Measurements from ENCODE around the gene SLC35E1.
A peak's percentile ranks its signal among the peaks of the same experiment; 100 is the strongest.

SLC35E1 gene

GRCh38 chr19:16542045-16542909, 29.9 kb downstream of the SLC35E1 start, which contains the start of gene CHERP:
Gene CHERP, minus strand, starts transcription at chr19:16542437. Its CDS starts 59 bp downstream, at chr19:16542378.
- TF ChIP-seq CTCF (IDR thresholded peaks at IDR 0.05; ENCODE audit: extremely low read depth, missing control alignments), result no peak
- DNase-seq (ENCODE audit: low spot score), result peak; percentile 98

- DNase-seq (ENCODE audit: low spot score), result no peak
- no peak for TF ChIP-seq CTCF (IDR thresholded peaks at IDR 0.05; ENCODE audit: extremely low read depth, missing control alignments)
Observed at GRCh38 chr19:16541526-16542044, 30.6 kb downstream of the SLC35E1 start.

- no peak for DNase-seq (ENCODE audit: low spot score)
- no peak for TF ChIP-seq CTCF (IDR thresholded peaks at IDR 0.05; ENCODE audit: extremely low read depth, missing control alignments)
Observed at GRCh38 chr19:16540948-16541347, 31.3 kb downstream of the SLC35E1 start.

DNA sequence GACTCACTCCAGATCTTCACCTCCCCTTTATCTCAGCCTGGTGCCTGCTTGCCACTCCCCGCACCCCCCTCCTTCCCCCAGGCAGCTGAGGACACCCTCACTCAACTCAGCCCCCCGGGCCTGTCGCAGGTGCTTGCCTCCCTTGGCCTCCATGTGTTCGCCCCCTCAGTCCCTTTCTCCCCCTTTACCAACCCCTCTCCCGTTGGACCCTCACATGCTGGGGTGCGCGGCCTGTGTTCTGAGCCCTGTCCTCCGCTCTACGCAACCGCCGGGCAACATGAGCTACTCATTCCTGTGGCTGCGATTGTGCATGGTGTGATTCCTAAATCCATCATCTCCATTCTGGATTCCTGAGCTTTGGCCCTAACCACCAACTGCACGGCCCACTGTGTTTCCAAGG, 35.1 kb downstream of the SLC35E1 start:
- no peak for TF ChIP-seq CTCF (IDR thresholded peaks at IDR 0.05; ENCODE audit: extremely low read depth, missing control alignments)
- DNase-seq (ENCODE audit: low spot score), result peak; percentile 19

DNA sequence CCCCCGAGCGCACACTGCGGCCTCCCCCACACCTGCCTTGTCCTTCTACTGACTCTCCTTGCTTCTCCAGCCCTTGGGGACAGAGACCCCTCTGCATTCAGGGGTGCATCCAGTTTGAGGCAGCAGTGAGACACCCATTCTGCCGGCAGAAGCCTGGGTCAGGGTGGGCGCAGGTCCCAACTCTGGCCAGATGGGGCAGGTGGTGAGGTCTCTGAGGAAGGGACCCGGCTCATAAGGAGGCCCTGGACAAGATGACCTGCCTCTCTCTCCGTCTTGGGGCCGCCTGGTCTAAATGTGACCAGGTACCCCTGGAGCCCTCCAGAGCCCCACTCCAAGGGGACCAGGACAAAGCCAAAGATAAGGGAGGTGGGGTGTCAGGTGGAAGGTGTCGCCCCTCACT, 36.1 kb downstream of the SLC35E1 start:
- no peak for TF ChIP-seq CTCF (IDR thresholded peaks at IDR 0.05; ENCODE audit: extremely low read depth, missing control alignments)
- peak; percentile 32 for DNase-seq (ENCODE audit: low spot score)

DNA sequence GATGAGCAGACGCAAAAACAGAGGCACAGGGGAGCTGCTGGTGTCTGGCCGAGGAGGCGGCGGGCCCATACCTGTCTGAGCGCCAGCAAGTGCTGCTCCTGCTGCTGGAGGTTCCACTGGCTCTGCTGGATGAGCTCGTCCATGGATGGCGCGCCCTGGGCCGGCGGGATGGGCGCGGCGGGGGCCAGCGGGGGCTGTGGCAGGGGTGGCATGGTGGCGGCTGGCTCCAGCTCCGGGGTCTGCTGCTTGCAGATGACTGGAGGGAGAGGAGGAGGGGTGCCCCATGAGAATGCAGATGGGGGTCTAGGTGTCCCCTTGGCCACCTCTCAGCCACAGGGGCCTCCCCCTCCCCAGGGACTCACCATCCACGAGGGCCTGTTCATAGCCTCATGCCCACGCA, 36.8 kb downstream of the SLC35E1 start:
- no peak for TF ChIP-seq CTCF (IDR thresholded peaks at IDR 0.05; ENCODE audit: extremely low read depth, missing control alignments)
- DNase-seq (ENCODE audit: low spot score), result no peak

DNA sequence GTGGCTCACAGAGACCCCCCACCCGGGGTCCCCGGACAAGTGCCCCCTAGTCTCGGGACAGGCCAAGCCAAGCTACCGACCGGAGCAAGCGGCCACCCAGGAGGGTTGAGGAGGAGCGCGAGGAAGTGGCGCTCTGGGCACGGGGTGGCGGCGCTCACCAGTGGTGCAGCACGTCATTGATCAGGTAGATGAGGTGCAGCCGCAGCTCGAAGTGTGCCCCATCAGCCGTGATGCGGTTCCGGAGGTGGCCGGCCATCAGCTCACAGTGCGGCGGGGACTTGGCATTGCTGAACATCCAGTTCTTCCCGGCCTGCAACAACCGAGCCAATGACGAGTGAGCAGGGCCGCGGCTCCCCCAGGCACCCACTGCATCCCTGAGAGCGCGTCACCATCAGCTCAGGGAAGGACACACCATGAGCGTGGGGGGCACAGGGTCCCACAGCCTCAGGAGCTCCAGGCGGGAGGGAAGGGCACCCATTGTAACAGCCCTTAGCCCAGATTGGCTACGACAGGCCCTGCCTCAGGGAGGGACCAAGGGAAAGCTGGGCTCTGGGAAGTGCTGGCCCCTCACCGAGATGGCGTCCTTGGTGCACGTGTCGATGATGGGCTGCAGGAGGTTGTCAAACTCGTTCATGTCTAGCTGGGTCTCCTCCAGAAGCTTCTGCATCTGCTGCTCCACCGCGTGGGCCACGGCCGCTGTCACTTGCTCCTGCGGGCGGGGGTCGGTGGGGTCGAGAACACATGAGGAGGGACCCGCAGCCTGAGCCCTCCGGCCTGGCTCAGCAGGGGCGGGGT, 39.6 kb downstream of the SLC35E1 start:
- no peak for TF ChIP-seq CTCF (IDR thresholded peaks at IDR 0.05; ENCODE audit: extremely low read depth, missing control alignments)

More for the DNA sequence above, 39.6 kb downstream of the SLC35E1 start:
- DNase-seq (ENCODE audit: low spot score), result no peak

Data from GM20000 (cell line).